Measurements from ENCODE around the gene GPR146.

- TF ChIP-seq EP300 (IDR thresholded peaks at IDR 0.05; ENCODE audit: borderline replicate concordance in 1 of 2, low read depth in 2 of 2, low read length in 2 of 2) (no peak), EZH2 (IDR thresholded peaks at IDR 0.05; ENCODE audit: low read depth, low read length, severe bottlenecking) (no peak), CEBPB (IDR thresholded peaks at IDR 0.05; ENCODE audit: low read depth, low read length) (no peak), CREB1 (IDR thresholded peaks at IDR 0.05) (no peak), CTCF (IDR thresholded peaks at IDR 0.05; ENCODE audit: control extremely low read depth in 1 of 3, insufficient read depth in 1 of 3, low read depth in 1 of 3, low read length in 3 of 3) (no peak), YY1 (IDR thresholded peaks at IDR 0.05; ENCODE audit: low read depth, low read length) (no peak), ZNF274 (IDR thresholded peaks at IDR 0.05; ENCODE audit: borderline replicate concordance, extremely low read depth, low read length) (no peak), GABPA (IDR thresholded peaks at IDR 0.05; ENCODE audit: borderline replicate concordance, insufficient read depth, low read length) (no peak), JUND (IDR thresholded peaks at IDR 0.05; ENCODE audit: low read length) (no peak), SRF (IDR thresholded peaks at IDR 0.05; ENCODE audit: low read depth, low read length) (no peak), TAF1 (IDR thresholded peaks at IDR 0.05; ENCODE audit: low read depth, low read length) (no peak)
Observed at GRCh38 chr7:1062296-1063294, 18.2 kb downstream of the GPR146 start.

All from H1 (cell line).